Hematopoietic multipotent progenitor cell treated with erythropoietin and hydrocortisone succinate and interleukin-3 and kit ligand, for 8 days (in vitro differentiated cells): ENCODE results near the gene CRYBG1.
"Not testable (repeated sequence)": the region's sequence is repeated elsewhere in the genome, so short reads cannot be mapped to it uniquely, and the experiment has no call there.

Experiments used
- DNase-seq: peaks from one replicate; pipeline ENCODE4 v3.0.0-alpha.2; 2015

Gene CRYBG1

GRCh38 chr6:106556368-106556960 is 195.9 kb downstream of the CRYBG1 start:
- peak; percentile 51 for DNase-seq

GRCh38 chr6:106557837-106558236 is 197.3 kb downstream of the CRYBG1 start:
- DNase-seq = no peak

- DNase-seq = no peak
Observed at GRCh38 chr6:106558364-106558763, 197.8 kb downstream of the CRYBG1 start.

- not testable (repeated sequence) for DNase-seq
Observed at GRCh38 chr6:106559659-106560058, 199.1 kb downstream of the CRYBG1 start.

- DNase-seq = no peak
Observed at GRCh38 chr6:106560996-106561685, 200.6 kb downstream of the CRYBG1 start.

GRCh38 chr6:106561686-106562405 is 201.3 kb downstream of the CRYBG1 start:
- DNase-seq = no peak

- no peak for DNase-seq
Observed at GRCh38 chr6:106563614-106564013, 203.1 kb downstream of the CRYBG1 start.

GRCh38 chr6:106564476-106564875 is 204.0 kb downstream of the CRYBG1 start:
- no peak for DNase-seq

- no peak for DNase-seq
Observed at GRCh38 chr6:106568530-106568929, 208.0 kb downstream of the CRYBG1 start.

- no peak for DNase-seq
Observed at GRCh38 chr6:106569428-106569827, 208.9 kb downstream of the CRYBG1 start.

- no peak for DNase-seq
Observed at GRCh38 chr6:106572436-106572835, 211.9 kb downstream of the CRYBG1 start.

- DNase-seq = no peak
Observed at GRCh38 chr6:106572875-106573585, 212.5 kb downstream of the CRYBG1 start.

GRCh38 chr6:106574741-106575458 is 214.4 kb downstream of the CRYBG1 start:
- DNase-seq = peak; percentile 17

GRCh38 chr6:106579281-106579680 is 218.8 kb downstream of the CRYBG1 start:
- no peak for DNase-seq

GRCh38 chr6:106581468-106581867 is 221.0 kb downstream of the CRYBG1 start:
- no peak for DNase-seq

GRCh38 chr6:106586815-106587415 is 226.4 kb downstream of the CRYBG1 start:
- no peak for DNase-seq

- DNase-seq = not testable (repeated sequence)
Observed at GRCh38 chr6:106588937-106589336, 228.4 kb downstream of the CRYBG1 start.

GRCh38 chr6:106591111-106591825 is 230.8 kb downstream of the CRYBG1 start:
- peak; percentile 49 for DNase-seq

GRCh38 chr6:106599440-106599839 is 238.9 kb downstream of the CRYBG1 start:
- no peak for DNase-seq

GRCh38 chr6:106600329-106600728 is 239.8 kb downstream of the CRYBG1 start:
- DNase-seq = no peak

GRCh38 chr6:106608080-106608668 is 247.7 kb downstream of the CRYBG1 start:
- peak; percentile 85 for DNase-seq
